K562 (cell line): ENCODE measurements around the gene CAV1. TPM values are rescaled to one million over a fixed set of nuclear protein-coding genes. Genes with fewer than 3 reads are reported as not detected.
A peak's percentile ranks its signal among the peaks of the same experiment; 100 is the strongest.

Experiments used
- ARNT ChIP-seq, 2 experiments: fragments of 450-650 bp; IDR thresholded peaks; 2 replicates each; pipeline ENCODE4 v1.6.1; 2016; ENCODE audit warnings: mild to moderate bottlenecking in 1 of 2
- DEAF1 ChIP-seq: fragments of 450-650 bp; formaldehyde crosslinking; IDR thresholded peaks from 2 replicates; pipeline ENCODE4 v1.4.0; 2020; ENCODE audit warnings: mild to moderate bottlenecking, moderate library complexity
- FOXP1 ChIP-seq: sonication (generic); formaldehyde crosslinking; IDR thresholded peaks from 2 replicates; pipeline ENCODE4 v1.8.0; 2022; ENCODE audit warnings: mild to moderate bottlenecking, missing genetic modification reagents
- HDAC1 ChIP-seq, 2 experiments: fragments of 450-650 bp; IDR thresholded peaks; 2 replicates each; pipeline ENCODE4 v1.6.1; 2016 to 2017; ENCODE audit warnings: inconsistent platforms in 1 of 2, mild to moderate bottlenecking in 1 of 2, moderate library complexity in 1 of 2
- HIVEP1 ChIP-seq: fragments of 250-450 bp; sonication (Bioruptor Pico); IDR thresholded peaks from 2 replicates; pipeline ENCODE4 v1.4.0; 2020; ENCODE audit warnings: mild to moderate bottlenecking
- HMGXB4 ChIP-seq: sonication (generic); formaldehyde crosslinking; IDR thresholded peaks from 2 replicates; pipeline ENCODE4 v1.8.1; 2023; ENCODE audit warnings: mild to moderate bottlenecking, missing genetic modification reagents
- MAFF ChIP-seq: IDR thresholded peaks from 2 replicates; pipeline ENCODE4 v1.6.1; 2012; ENCODE audit warnings: low read length, improper control_type of control experiment
- MYC ChIP-seq, 2 experiments: fragments of 250-450 bp in 1 of 2; sonication (Bioruptor Pico) in 1 of 2; IDR thresholded peaks; 2 replicates each; pipeline versions ENCODE4 v1.5.1 to v1.6.1; 2012 to 2021; ENCODE audit warnings: low read depth in 2 of 2, borderline replicate concordance in 1 of 2, improper control_type of control experiment in 1 of 2, low read length in 1 of 2, mild to moderate bottlenecking in 1 of 2, moderate library complexity in 1 of 2
- NFATC3 ChIP-seq: fragments of 450-650 bp; IDR thresholded peaks from 2 replicates; pipeline ENCODE4 v1.6.1; 2017; ENCODE audit warnings: mild to moderate bottlenecking
- NFIX ChIP-seq: fragments of 250-450 bp; sonication (Bioruptor Pico); IDR thresholded peaks from 2 replicates; pipeline ENCODE4 v1.4.0; 2020; ENCODE audit warnings: low read depth, mild to moderate bottlenecking, moderate library complexity
- NUFIP1 ChIP-seq: fragments of 450-650 bp; IDR thresholded peaks from 2 replicates; pipeline ENCODE4 v1.6.1; 2018; ENCODE audit not compliant: partially characterized antibody
- RBFOX2 ChIP-seq: fragments of 200-400 bp; formaldehyde crosslinking; IDR thresholded peaks from 2 replicates; pipeline ENCODE4 v1.6.1; 2017; ENCODE audit warnings: low read depth, mild to moderate bottlenecking, low read length, moderate library complexity
- RHOXF2B ChIP-seq: fragments of 250-450 bp; sonication (Bioruptor Pico); conservative IDR thresholded peaks from 2 replicates; pipeline ENCODE4 v1.5.1; 2021
- SMAD2 ChIP-seq: fragments of 150-350 bp; IDR thresholded peaks from 2 replicates; pipeline ENCODE4 v1.6.1; 2014; ENCODE audit warnings: low read depth, mild to moderate bottlenecking, low read length
- THRB ChIP-seq: fragments of 450-650 bp; formaldehyde crosslinking; conservative IDR thresholded peaks from 2 replicates; pipeline ENCODE4 v1.4.0; 2022; ENCODE audit warnings: mild to moderate bottlenecking, missing genetic modification characterization
- ZBTB9 ChIP-seq: fragments of 450-650 bp; formaldehyde crosslinking; IDR thresholded peaks from 2 replicates; pipeline ENCODE4 v1.4.0; 2020; ENCODE audit warnings: mild to moderate bottlenecking, moderate library complexity
- ZHX1 ChIP-seq: fragments of 150-350 bp; conservative IDR thresholded peaks from 2 replicates; pipeline ENCODE4 v1.6.1; 2014; ENCODE audit warnings: low read length
- ZKSCAN3 ChIP-seq: fragments of 250-450 bp; sonication (Bioruptor Pico); IDR thresholded peaks from 2 replicates; pipeline ENCODE4 v1.4.0; 2020
- ZNF830 ChIP-seq: fragments of 250-450 bp; sonication (Bioruptor Pico); IDR thresholded peaks from 2 replicates; pipeline ENCODE4 v1.5.0; 2021; ENCODE audit warnings: mild to moderate bottlenecking
- polyA plus RNA-seq, 8 experiments: library from polyadenylated mRNA; depleted of rRNA in 4 of 8; stranded (reverse) in 5 of 8; unstranded in 3 of 8; fragments of >200 nt; fragmentation: Nextera tagmentation in 2 of 8; fragmentation: Illumina TruSeq in 1 of 8; extraction: Ambion mirVana in 2 of 8; extraction: Trizol in 1 of 8; gene quantifications; 2 replicates each; pipeline versions ENCODE4 v1.2.1 to v1.2.3, GENCODE V29; 2011 to 2014; ENCODE audit warnings: inconsistent platforms in 1 of 8, missing spikeins in 1 of 8
- total RNA-seq, 7 experiments: library from RNA; depleted of rRNA in 6 of 7; stranded (reverse); fragments of >200 nt in 6 of 7; fragmentation: Illumina TruSeq in 2 of 7; extraction: Trizol in 2 of 7; gene quantifications; 2 replicates each; pipeline versions ENCODE4 v1.2.1 to v1.2.3, GENCODE V29; 2011 to 2021; ENCODE audit warnings: low replicate concordance in 1 of 7

CAV1 gene
- total and polyA plus RNA-seq, 9 of the 15 experiments (the other 6 are each of a cell fraction or from before 2014, with no cell fraction given): 0.08 to 1.5 (median 0.63) TPM

- TF ChIP-seq THRB (no peak), RHOXF2B (no peak), ZNF830 (CRISPR knock-in tag) (no peak), MAFF (peak; percentile 49; the same call in 1 of the 2 replicates), HDAC1 (IDR thresholded peaks at IDR 0.05) (peak in 1 of 2 experiments; percentile 76; a peak in 2 of 4 replicates), HIVEP1 (CRISPR knock-in tag) (no peak), ZKSCAN3 (CRISPR knock-in tag) (no peak), MYC (IDR thresholded peaks at IDR 0.05; ENCODE audit: low read depth, low read length) (peak; percentile 52; the same call in 1 of the 2 replicates), MYC (CRISPR knock-in tag; IDR thresholded peaks at IDR 0.05; ENCODE audit: borderline replicate concordance, low read depth) (no peak; the same call in 1 of the 2 replicates), ZHX1 (no peak), HMGXB4 (CRISPR knock-in tag) (no peak), NFATC3 (no peak), ARNT (IDR thresholded peaks at IDR 0.05) (0 out of 4 replicates have a peak, but pooled peaks of 1 of the 2 experiments have one; percentile 47), NFIX (CRISPR knock-in tag) (no peak), ZBTB9 (CRISPR knock-in tag) (no peak), NUFIP1 (no peak), RBFOX2 (no peak; the same call in 1 of the 2 replicates), DEAF1 (CRISPR knock-in tag) (0 out of 2 replicates have a peak, but pooled peaks have one; percentile 25), FOXP1 (CRISPR knock-in tag) (no peak), SMAD2 (no peak)
Measured at GRCh38 chr7:116501425-116502167, 23.2 kb upstream of the CAV1 start (continued).
